ENCODE results near the gene LRRC75A.

- TF ChIP-seq GATA2 (IDR thresholded peaks at IDR 0.05; ENCODE audit: low read depth, low read length) (no peak), GATA3 (IDR thresholded peaks at IDR 0.05; ENCODE audit: low read depth, low read length) (no peak)
Measured at GRCh38 chr17:16439811-16440351, 52.1 kb downstream of the LRRC75A start.

All from SH-SY5Y (cell line).